GM18909 (cell line): ENCODE data around the gene SNX8.
A peak's percentile ranks its signal among the peaks of the same experiment; 100 is the strongest.
"Not testable (repeated sequence)": the region's sequence is repeated elsewhere in the genome, so short reads cannot be mapped to it uniquely, and the experiment has no call there.

Experiments
- ATAC-seq: cut with Tn5 transposase; IDR thresholded peaks from one replicate; pipeline ENCODE4 v1.9.1; 2021; ENCODE audit warnings: mild to moderate bottlenecking; ENCODE audit not compliant: unreplicated experiment, poor library complexity

Gene SNX8

GRCh38 chr7:2314209-2314955 lies at the start of gene SNX8:
SNX8 (minus strand) TSS chr7:2314441; CDS start chr7:2314421, 20 bp downstream.
- peak; percentile 80 for ATAC-seq

- ATAC-seq: no peak
Observed at GRCh38 chr7:2362385-2363088, 48.3 kb upstream of the SNX8 start.

GRCh38 chr7:2360796-2361195 lies 46.6 kb upstream of the SNX8 start:
- ATAC-seq: no peak

GRCh38 chr7:2359610-2360009 lies 45.4 kb upstream of the SNX8 start:
- no peak for ATAC-seq

GRCh38 chr7:2358968-2359527 lies 44.8 kb upstream of the SNX8 start:
- ATAC-seq: no peak

DNA sequence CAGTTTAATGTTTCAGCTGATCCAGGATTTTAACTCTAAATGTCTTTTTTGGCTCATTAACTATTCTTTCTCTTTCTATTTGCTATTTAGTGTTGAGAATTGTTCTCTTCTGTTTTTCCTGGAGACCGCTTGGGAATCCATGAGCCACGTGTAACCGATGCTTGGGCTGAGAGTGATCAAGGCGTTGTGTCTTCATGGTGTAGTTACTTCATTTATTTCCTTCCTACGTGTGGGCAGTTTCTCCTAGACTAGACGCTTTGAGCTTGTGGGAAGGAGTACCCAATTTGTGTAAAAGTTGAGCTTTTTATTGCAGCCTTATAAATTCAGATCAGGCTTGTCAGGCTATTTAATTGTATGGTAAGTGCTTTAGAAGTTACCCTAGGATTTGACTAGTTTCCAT lies 43.3 kb upstream of the SNX8 start:
- no peak for ATAC-seq

DNA sequence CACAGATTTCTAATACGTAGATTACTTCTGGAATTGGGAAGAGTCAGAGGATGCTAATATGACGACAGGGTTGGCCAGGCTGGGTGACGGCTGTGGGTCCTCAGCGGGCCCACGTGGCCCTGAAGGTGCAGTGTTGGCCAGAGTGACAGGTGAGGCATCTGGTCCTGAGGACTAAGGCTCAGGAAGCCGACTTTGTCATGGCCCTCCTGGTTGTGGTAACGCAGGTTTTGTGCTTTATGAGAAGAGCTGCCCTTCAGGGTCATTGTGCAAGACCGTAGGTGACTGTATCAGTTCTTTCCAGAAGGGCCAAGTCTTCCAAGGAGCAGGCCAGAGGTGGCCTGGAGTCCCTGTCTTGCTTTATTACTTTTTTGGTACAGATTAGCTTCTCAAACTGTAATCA lies 42.9 kb upstream of the SNX8 start:
- ATAC-seq: no peak

- no peak for ATAC-seq
Observed at GRCh38 chr7:2355705-2356008, 41.4 kb upstream of the SNX8 start.

DNA sequence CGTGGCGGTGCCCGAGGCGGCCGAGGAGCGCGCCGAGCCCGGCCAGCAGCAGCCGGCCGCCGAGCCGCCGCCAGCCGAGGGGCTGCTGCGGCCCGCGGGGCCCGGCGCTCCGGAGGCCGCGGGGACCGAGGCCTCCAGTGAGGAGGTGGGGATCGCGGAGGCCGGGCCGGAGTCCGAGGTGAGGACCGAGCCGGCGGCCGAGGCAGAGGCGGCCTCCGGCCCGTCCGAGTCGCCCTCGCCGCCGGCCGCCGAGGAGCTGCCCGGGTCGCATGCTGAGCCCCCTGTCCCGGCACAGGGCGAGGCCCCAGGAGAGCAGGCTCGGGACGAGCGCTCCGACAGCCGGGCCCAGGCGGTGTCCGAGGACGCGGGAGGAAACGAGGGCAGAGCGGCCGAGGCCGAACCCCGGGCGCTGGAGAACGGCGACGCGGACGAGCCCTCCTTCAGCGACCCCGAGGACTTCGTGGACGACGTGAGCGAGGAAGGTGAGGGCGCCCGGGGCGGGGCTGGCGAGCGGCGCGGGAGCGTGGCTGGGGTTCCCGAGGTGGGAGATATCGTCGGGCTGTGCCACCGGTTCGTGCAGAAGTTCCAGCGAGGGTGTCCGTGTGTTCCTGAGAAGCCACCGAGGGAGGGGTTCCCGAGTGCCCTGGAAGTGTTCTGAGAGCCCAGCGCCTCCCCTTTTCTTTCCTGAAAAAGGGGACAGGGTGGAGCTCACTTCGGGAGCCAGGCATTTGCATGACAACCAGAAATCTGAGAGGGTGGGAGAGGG lies 40.9 kb upstream of the SNX8 start:
- ATAC-seq: peak; percentile 32

- peak; percentile 79 for ATAC-seq
Observed at GRCh38 chr7:2354186-2354938, 40.1 kb upstream of the SNX8 start, which contains the start of gene EIF3B. EIF3B (plus strand) TSS chr7:2354827; CDS start chr7:2354922, 95 bp downstream.

DNA sequence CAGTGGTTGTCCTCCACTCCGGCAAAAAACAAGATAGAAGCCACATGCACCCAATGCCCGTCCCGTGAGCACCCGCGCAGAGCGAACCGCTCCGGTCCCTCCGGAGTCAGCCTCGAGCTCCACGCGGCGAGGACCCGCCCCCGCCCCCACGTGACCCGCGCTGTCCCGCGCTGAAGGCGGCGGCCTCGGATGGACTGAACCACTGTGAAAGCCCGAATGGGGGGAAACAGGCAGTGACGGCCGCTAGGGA lies 39.6 kb upstream of the SNX8 start:
- peak; percentile 64 for ATAC-seq

GRCh38 chr7:2353113-2353935 lies 39.1 kb upstream of the SNX8 start:
- ATAC-seq: no peak

- no peak for ATAC-seq
Observed at GRCh38 chr7:2350861-2351260, 36.6 kb upstream of the SNX8 start.

DNA sequence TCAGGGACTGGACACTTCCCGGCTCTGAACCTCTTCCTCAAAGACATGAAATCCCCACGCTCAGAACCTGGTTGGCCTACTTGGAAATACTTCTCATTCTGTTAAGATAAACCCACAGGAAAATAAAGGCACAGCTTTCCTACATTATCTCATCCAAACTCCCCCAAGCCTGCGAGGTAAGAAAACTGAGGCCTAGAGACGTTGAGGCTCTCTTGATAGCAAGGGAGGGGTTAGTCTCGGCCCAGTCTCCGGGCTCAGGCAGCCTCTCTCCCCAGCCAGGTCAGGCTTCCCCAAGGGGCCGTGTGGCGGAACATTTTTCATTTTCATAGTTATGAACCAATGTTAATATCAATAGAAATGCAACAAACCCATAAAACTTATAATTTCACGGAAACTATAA lies 35.8 kb upstream of the SNX8 start:
- no peak for ATAC-seq

- ATAC-seq: not testable (repeated sequence)
Observed at GRCh38 chr7:2347351-2348063, 33.3 kb upstream of the SNX8 start.

GRCh38 chr7:2336626-2337299 lies 22.5 kb upstream of the SNX8 start:
- no peak for ATAC-seq

DNA sequence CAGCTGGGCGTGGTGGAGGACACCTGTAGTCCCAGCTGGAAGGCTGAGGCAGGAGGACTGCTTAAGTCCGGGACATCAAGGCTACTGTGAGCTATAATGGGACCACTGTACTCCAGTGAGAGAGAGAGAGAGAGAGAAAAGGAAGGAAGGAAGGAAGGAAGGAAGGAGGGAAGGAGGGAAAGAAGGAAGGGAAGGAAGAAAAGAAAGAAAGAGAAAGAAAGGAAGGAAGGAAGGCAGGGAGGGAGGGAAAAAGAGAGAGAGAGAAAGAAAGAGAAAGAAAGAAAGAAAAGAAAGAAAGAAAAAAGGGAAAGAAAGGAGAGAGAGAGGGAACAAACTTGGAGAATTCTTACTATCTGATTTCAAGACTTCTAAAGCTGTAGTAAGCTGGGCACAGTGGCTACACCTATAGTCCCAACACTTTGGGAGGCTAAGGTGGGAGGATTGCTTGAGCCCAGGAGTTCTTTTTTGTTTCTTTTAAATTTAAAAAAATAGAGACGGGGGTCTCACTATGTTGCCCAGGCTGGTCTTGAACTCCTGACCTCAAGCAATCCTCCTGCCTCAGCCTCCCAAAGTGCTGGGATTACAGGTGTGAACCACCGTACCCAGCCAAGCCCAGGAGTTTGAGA lies 18.5 kb upstream of the SNX8 start:
- ATAC-seq: not testable (repeated sequence)

- ATAC-seq: no peak
Observed at GRCh38 chr7:2331707-2332106, 17.5 kb upstream of the SNX8 start.
